Keratinocyte (primary cell): ENCODE data around the gene CHD8. TPM values are rescaled to one million over a fixed set of nuclear protein-coding genes. Genes with fewer than 3 reads are reported as not detected.

Source experiments
- DNase-seq: peaks from one replicate; pipeline ENCODE4 v3.0.0-alpha.2; 2011; ENCODE audit warnings: low read depth, missing footprints, low spot score
- FAIRE-seq: peaks from 2 replicates; lab custom pipeline; 2011; peaks lifted over from hg19 to GRCh38; lab: Jason Lieb, UNC
- H2AFZ ChIP-seq: 2 replicates; pipeline ENCODE4 v1.6.0; 2012; ENCODE audit warnings: low read length, control low read depth, inconsistent platforms; ENCODE audit not compliant: control insufficient read depth
- H3K27ac ChIP-seq: 2 replicates; pipeline ENCODE4 v1.5.1; 2011; ENCODE audit warnings: low read length; ENCODE audit not compliant: control insufficient read depth, insufficient read depth
- H3K27me3 ChIP-seq: 3 replicates; pipeline ENCODE4 v1.6.0; 2011; ENCODE audit warnings: low read length; ENCODE audit not compliant: control insufficient read depth, insufficient read depth; ENCODE audit errors: extremely low read depth
- H3K36me3 ChIP-seq, 2 experiments: 2 replicates in 1 of 2; 3 replicates in 1 of 2; pipeline ENCODE4 v1.5.1; 2011; ENCODE audit warnings: low read length in 2 of 2, mild to moderate bottlenecking in 1 of 2; ENCODE audit not compliant: control insufficient read depth in 2 of 2, insufficient read depth in 2 of 2; ENCODE audit errors: extremely low read depth in 1 of 2
- H3K4me1 ChIP-seq: 3 replicates; pipeline ENCODE4 v1.5.1; 2011; ENCODE audit warnings: low read length; ENCODE audit not compliant: control insufficient read depth, insufficient read depth; ENCODE audit errors: extremely low read depth
- H3K4me2 ChIP-seq: 3 replicates; pipeline ENCODE4 v1.6.0; 2011; ENCODE audit warnings: low read depth, low read length; ENCODE audit not compliant: control insufficient read depth, insufficient read depth; ENCODE audit errors: extremely low read depth
- H3K4me3 ChIP-seq, 3 experiments: fragments of 200-600 bp in 1 of 3; sonication (generic) in 1 of 3; 2 replicates in 2 of 3; 3 replicates in 1 of 3; pipeline ENCODE4 v1.5.1; 2011 to 2016; ENCODE audit warnings: low read length in 3 of 3, mild to moderate bottlenecking in 3 of 3, control low read depth in 2 of 3, inconsistent platforms in 1 of 3, low read depth in 1 of 3, mixed read lengths in 1 of 3, mixed run types in 1 of 3, moderate library complexity in 1 of 3; ENCODE audit not compliant: control insufficient read depth in 2 of 3, insufficient read depth in 2 of 3; ENCODE audit errors: extremely low read depth in 1 of 3
- H3K79me2 ChIP-seq: 2 replicates; pipeline ENCODE4 v1.6.0; 2012; ENCODE audit warnings: low read length; ENCODE audit not compliant: control insufficient read depth, insufficient read depth
- H3K9ac ChIP-seq: 3 replicates; pipeline ENCODE4 v1.6.0; 2011; ENCODE audit warnings: low read length; ENCODE audit not compliant: control insufficient read depth, insufficient read depth; ENCODE audit errors: extremely low read depth
- H3K9me1 ChIP-seq: 3 replicates; pipeline ENCODE4 v1.6.0; 2011; ENCODE audit warnings: low read length; ENCODE audit not compliant: control insufficient read depth, insufficient read depth; ENCODE audit errors: extremely low read depth
- H3K9me3 ChIP-seq: 2 replicates; pipeline ENCODE4 v1.5.1; 2012; ENCODE audit warnings: low read depth, low read length; ENCODE audit not compliant: control insufficient read depth
- H4K20me1 ChIP-seq: 3 replicates; pipeline ENCODE4 v1.6.0; 2011; ENCODE audit warnings: low read length; ENCODE audit not compliant: control insufficient read depth, insufficient read depth; ENCODE audit errors: extremely low read depth
- CTCF ChIP-seq, 3 experiments: IDR thresholded peaks in 1 of 3; conservative IDR thresholded peaks in 1 of 3; optimal IDR thresholded peaks in 1 of 3; 2 replicates in 2 of 3; 3 replicates in 1 of 3; pipeline versions ENCODE3 to v1.5.1; 2011; ENCODE audit warnings: low read length in 3 of 3, mild to moderate bottlenecking in 3 of 3, moderate library complexity in 2 of 3, control low read depth in 1 of 3, inconsistent platforms in 1 of 3; ENCODE audit not compliant: insufficient read depth in 2 of 3; ENCODE audit errors: extremely low read depth in 1 of 3
- EZH2 ChIP-seq: IDR thresholded peaks from one replicate; pipeline ENCODE4 v1.6.1; 2012; ENCODE audit warnings: inconsistent platforms, mild to moderate bottlenecking, low read length, moderate library complexity
- dilution Hi-C: fragments of 300-500 bp; cut with MboI; formaldehyde crosslinking; loops from one replicate; pipeline ENCODE4 v1.7.0; 2020; ENCODE audit warnings: low sequenced_read_pairs; ENCODE audit not compliant: extremely low pct_ligation_motif_present
- polyA plus RNA-seq, 5 experiments: library from polyadenylated mRNA; depleted of rRNA in 3 of 5; stranded (reverse) in 3 of 5; stranded (forward) in 1 of 5; unstranded in 1 of 5; fragments of >200 nt; gene quantifications; 1 replicate in 1 of 5; 2 replicates in 3 of 5; 3 replicates in 1 of 5; pipeline versions ENCODE4 v1.2.1 to v1.2.3, GENCODE V29; 2011 to 2012; ENCODE audit warnings: missing spikeins in 2 of 5, low read depth in 1 of 5, low replicate concordance in 1 of 5

The CHD8 gene
- polyA plus RNA-seq, 1 donor (not counting 4 experiments of a cell fraction or from before 2014, with no cell fraction given): 24.7 TPM

- H3K27ac ChIP-seq: no peak overlapping the region
- H2AFZ ChIP-seq: no peak overlapping the region
- H3K4me3 ChIP-seq: no peak overlapping the region
- no peaks in the 10 kb centered on the region for H4K20me1 ChIP-seq
- H3K4me2 ChIP-seq: no peak overlapping the region
- no peak overlapping the region for H3K9ac ChIP-seq
- no peaks in the 10 kb centered on the region for H3K9me1 ChIP-seq
- no peaks in the 10 kb centered on the region for H3K9me3 ChIP-seq
- dilution Hi-C loops: no loop called here
- H3K4me1 ChIP-seq: peaks cover 10% of the 10 kb centered on the region
- peaks cover 21 to 25% of the 10 kb centered on the region in 2 experiments for H3K36me3 ChIP-seq
- H3K27me3 ChIP-seq: no peaks in the 10 kb centered on the region
- FAIRE-seq (no peak), DNase-seq (no peak)
- TF ChIP-seq EZH2 (no peak), CTCF (optimal IDR thresholded peaks at IDR 0.05 in 1 of 3, IDR thresholded peaks at IDR 0.05 in 1 of 3, conservative IDR thresholded peaks at IDR 0.05 in 1 of 3; ENCODE audit: extremely low read depth in 1 of 3, insufficient read depth in 2 of 3, low read length in 3 of 3) (no peak)
- peaks cover 58% of the 10 kb centered on the region for H3K79me2 ChIP-seq
Observed at GRCh38 chr14:21505012-21505553, 49.2 kb upstream of the CHD8 start.

- no peak overlapping the region for H3K9ac ChIP-seq
- no peaks in the 10 kb centered on the region for H3K9me3 ChIP-seq
- peaks cover 42% of the 10 kb centered on the region for H3K79me2 ChIP-seq
- no peak overlapping the region for H3K4me2 ChIP-seq
- DNase-seq (no peak), FAIRE-seq (no peak)
- H3K9me1 ChIP-seq: no peaks in the 10 kb centered on the region
- H3K4me3 ChIP-seq: no peak overlapping the region
- H3K4me1 ChIP-seq: no peaks in the 10 kb centered on the region
- peaks cover 22 to 35% of the 10 kb centered on the region in 2 experiments for H3K36me3 ChIP-seq
- no peaks in the 10 kb centered on the region for H4K20me1 ChIP-seq
- H3K27ac ChIP-seq: no peak overlapping the region
- dilution Hi-C loops: no loop called here
- TF ChIP-seq CTCF (optimal IDR thresholded peaks at IDR 0.05 in 1 of 3, IDR thresholded peaks at IDR 0.05 in 1 of 3, conservative IDR thresholded peaks at IDR 0.05 in 1 of 3; ENCODE audit: extremely low read depth in 1 of 3, insufficient read depth in 2 of 3, low read length in 3 of 3) (no peak), EZH2 (no peak)
- no peak overlapping the region for H2AFZ ChIP-seq
- H3K27me3 ChIP-seq: no peaks in the 10 kb centered on the region
Observed at GRCh38 chr14:21503376-21503775, 47.5 kb upstream of the CHD8 start.
